NCI-H82 treated with DMSO at 0.1 percent for 48 hours (cell line): Measurements from ENCODE around the gene SKIC2.

Experiments used
- DNase-seq: peaks from one replicate; lab custom pipeline; 2025; ENCODE audit not compliant: unreplicated experiment; lab: John Stamatoyannopoulos, UW

SKIC2 gene

GRCh38 chr6:31945507-31946369 is 13.2 kb upstream of the SKIC2 start, which contains the start of gene CFB:
CFB (plus strand) TSS chr6:31946095; CDS start chr6:31946222, 127 bp downstream.
- no peak for DNase-seq

GRCh38 chr6:31946370-31946885 is 12.5 kb upstream of the SKIC2 start:
- DNase-seq = no peak

GRCh38 chr6:31947070-31947675 is 11.8 kb upstream of the SKIC2 start:
- no peak for DNase-seq

GRCh38 chr6:31947864-31948263 is 11.1 kb upstream of the SKIC2 start:
- DNase-seq = no peak

GRCh38 chr6:31948306-31948705 is 10.7 kb upstream of the SKIC2 start:
- no peak for DNase-seq

GRCh38 chr6:31948753-31949413 is 10.1 kb upstream of the SKIC2 start:
- no peak for DNase-seq

- DNase-seq = no peak
Measured at GRCh38 chr6:31949926-31950548, 8.9 kb upstream of the SKIC2 start.

- peak; percentile 20 for DNase-seq
Measured at GRCh38 chr6:31952140-31952805, 6.7 kb upstream of the SKIC2 start.

GRCh38 chr6:31952890-31953289 is 6.1 kb upstream of the SKIC2 start:
- DNase-seq = no peak

- DNase-seq = no peak
Measured at GRCh38 chr6:31954511-31954910, 4.5 kb upstream of the SKIC2 start.

- DNase-seq = no peak
Measured at GRCh38 chr6:31956796-31957195, 2.2 kb upstream of the SKIC2 start.

- no peak for DNase-seq
Measured at GRCh38 chr6:31958412-31958740, 599 bp upstream of the SKIC2 start.

GRCh38 chr6:31961616-31962015 is 2.6 kb downstream of the SKIC2 start:
- DNase-seq = no peak

GRCh38 chr6:31963921-31964320 is 4.9 kb downstream of the SKIC2 start:
- no peak for DNase-seq

- DNase-seq = no peak
Measured at GRCh38 chr6:31965700-31966099, 6.7 kb downstream of the SKIC2 start.

GRCh38 chr6:31966506-31966905 is 7.5 kb downstream of the SKIC2 start:
- no peak for DNase-seq

- no peak for DNase-seq
Measured at GRCh38 chr6:31966997-31967925, 8.3 kb downstream of the SKIC2 start.

- DNase-seq = no peak
Measured at GRCh38 chr6:31967926-31968320, 8.9 kb downstream of the SKIC2 start.

- no peak for DNase-seq
Measured at GRCh38 chr6:31968326-31968725, 9.4 kb downstream of the SKIC2 start.
